Stimulated activated CD8-positive, alpha-beta memory T cell treated with anti-CD3 and anti-CD28 coated beads, Interleukin-7, amount 100 ng/mL, for 48 hours (primary cell): ENCODE data around the gene IGFL4.

Experiments used
- DNase-seq, 2 donors: peaks; one replicate each; pipeline ENCODE4 v3.0.0-alpha.2; 2020; ENCODE audit warnings: low read depth in 1 of 2; ENCODE audit errors: extremely low read depth in 1 of 2

Gene IGFL4

DNA sequence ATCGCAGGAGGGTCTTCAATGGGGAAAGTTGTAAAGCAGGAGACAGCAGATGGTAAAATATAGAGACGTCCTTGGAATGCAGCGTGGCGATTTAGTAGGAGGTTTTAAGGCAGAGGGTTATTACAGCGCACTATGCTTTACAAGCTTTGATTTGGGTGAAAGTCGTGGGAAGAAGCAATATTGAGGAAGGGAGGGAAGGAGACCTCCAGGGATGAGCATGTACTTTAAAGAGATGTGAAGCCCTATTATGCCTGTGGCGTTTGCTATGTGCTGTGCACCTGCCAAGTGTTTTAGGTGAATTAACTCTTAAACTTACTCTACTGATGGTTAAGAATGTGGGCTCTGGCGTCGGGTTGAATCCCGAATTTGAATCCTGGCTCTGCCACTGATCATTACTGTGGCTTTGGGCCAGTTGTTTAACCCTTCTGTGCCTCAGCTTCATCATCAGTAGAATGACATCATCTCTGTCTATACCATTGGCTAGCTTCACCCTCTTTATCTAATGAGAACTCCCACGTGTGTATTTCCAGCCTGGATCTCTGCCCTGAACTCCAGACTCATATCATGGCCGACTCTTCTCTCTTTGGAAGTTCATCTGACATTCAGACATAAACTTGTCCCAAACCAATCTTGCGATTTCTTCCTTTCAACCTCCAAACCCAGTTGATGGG, 45.0 kb downstream of the IGFL4 start:
- no peak for DNase-seq

DNA sequence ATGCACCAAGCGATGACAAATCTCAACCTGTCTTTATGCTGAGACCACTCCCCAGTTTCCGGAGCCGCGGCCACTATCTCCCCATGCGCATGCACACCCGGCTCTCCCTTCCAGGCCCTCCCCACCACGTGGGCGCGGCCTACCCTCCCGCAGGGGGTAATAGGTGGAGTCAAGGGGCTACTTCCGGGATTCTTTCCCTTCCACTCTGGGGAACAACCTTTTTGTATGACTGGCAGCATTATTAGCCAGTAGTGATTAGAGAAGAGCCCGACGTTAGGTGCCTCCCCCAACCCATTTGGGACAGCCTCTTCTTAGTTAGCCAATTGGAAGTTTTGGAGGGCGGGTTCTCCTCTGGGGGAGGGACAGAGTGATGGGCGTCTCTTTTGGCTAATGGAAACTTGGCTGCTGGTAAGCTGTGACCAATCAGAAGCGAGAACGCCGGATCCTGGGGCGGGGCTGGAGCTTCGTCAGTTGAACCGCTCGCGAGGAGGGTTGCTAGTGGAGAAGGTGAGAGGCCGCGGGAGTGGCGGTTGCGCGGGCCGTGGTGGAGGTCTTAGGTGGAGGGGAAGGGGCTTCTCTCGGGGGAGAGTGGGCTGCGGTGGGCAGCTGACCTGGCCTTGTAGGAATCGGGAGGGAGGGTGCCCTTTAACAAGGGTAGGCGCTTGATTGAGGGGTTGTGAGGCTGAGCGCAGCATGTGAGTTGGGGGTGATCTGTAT, 45.6 kb downstream of the IGFL4 start, which contains the start of gene CCDC61:
TSS of gene CCDC61 (plus strand) at position 470 of the 717 bp plus-strand sequence. CDS start 7,552 bp downstream, outside the sequence.
- DNase-seq = peak; percentile 83 to 92

DNA sequence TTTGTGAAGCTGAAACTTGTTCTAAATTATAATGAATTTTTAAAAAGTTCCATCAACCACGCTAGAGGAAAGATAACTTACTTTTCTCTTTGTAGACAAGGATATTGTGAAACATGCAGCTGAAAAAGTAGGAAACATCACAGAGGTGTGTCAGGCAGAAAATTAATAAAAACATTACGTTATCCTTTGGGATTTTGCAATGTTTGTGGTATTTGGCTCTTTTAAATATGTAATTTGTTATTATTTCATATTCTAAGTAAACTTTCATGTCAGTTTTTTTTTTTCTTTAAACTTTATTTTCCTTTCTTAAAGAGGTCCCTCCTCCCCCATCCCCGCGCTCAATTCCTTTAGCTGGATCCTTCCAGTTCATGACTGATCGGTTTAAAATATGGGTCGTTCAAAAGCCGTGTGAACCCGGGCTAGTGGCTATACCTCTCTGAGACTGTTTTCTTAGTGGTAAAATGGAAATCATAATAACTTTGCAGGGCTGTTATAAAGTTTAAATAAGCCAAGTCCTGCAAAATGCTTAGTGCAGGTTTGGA, 46.3 kb downstream of the IGFL4 start:
- DNase-seq = no peak

DNA sequence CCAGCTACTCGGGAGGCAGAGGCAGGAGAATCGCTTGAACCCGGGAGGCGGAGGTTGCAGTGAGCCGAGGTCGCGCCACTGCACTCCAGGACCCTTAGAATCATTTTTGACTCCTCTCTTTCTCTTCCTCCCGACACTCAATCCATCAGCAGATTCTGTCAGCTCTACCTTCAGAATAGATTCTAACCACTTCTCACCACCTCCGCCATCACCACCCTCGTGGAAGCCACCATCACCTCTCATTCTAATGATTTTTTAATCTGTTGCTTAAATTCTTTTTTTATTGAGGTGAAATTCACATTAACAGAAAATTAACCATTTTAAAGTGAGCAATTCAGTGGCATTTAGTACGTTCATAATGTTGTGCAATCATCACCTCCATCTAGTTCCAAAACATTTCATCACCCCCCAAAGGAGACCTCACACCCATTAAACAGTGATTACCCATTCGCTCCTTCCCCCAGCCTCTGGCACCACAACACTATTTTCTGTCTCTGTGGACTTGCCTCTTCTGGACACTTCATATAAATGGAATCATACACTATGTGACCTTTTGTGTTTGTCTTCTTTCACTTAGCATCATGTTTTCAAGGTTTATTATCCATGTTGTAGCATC, 50.6 kb downstream of the IGFL4 start:
- no peak for DNase-seq
